Panc1 (cell line): ENCODE results near the gene ZP1. TPM values are rescaled to one million over a fixed set of nuclear protein-coding genes. Genes with fewer than 3 reads are reported as not detected.

Experiments used
- ATAC-seq: fragments of 200-7000 bp; cut with Tn5 transposase; 2 replicates; pipeline ENCODE4 v1.9.1; 2020; ENCODE audit warnings: mild to moderate bottlenecking, moderate library complexity
- BruUV-seq: library from RNA; stranded (reverse); fragments of 400-500 nt; replicated peaks from 2 replicates; lab custom pipeline; 2021; lab: Mats Ljungman, UMichigan
- CTCF ChIA-PET: fragments of 300-600 bp; sonication (Branson Sonifier 250); formaldehyde crosslinking; loops from one replicate; lab custom pipeline; 2022; ENCODE audit warnings: antibody characterized with exemption; lab: Charles Lee
- POLR2A ChIA-PET: fragments of 300-600 bp; sonication (Branson Sonifier 250); formaldehyde crosslinking; loops from one replicate; lab custom pipeline; 2022; ENCODE audit warnings: antibody characterized with exemption; lab: Charles Lee
- DNase-seq: peaks from one replicate; pipeline ENCODE4 v3.0.0-alpha.2; 2010; ENCODE audit warnings: low read depth, low spot score
- H3K27ac ChIP-seq: 2 replicates; pipeline ENCODE4 v1.5.1; 2011; ENCODE audit warnings: mild to moderate bottlenecking, low read length, inconsistent platforms
- H3K27me3 ChIP-seq: fragments of 200-500 bp; sonication (Bioruptor generic); 2 replicates; pipeline ENCODE4 v1.6.0; 2014; ENCODE audit warnings: low read length, inconsistent platforms; ENCODE audit not compliant: control insufficient read depth, insufficient read depth
- H3K36me3 ChIP-seq: fragments of 200-500 bp; sonication (Bioruptor generic); 2 replicates; pipeline ENCODE4 v1.5.1; 2014; ENCODE audit warnings: inconsistent platforms, mild to moderate bottlenecking, low read length, moderate library complexity; ENCODE audit not compliant: control insufficient read depth, insufficient read depth
- H3K4me1 ChIP-seq: 2 replicates; pipeline ENCODE4 v1.5.1; 2011; ENCODE audit warnings: inconsistent platforms, mild to moderate bottlenecking, low read length, moderate library complexity; ENCODE audit not compliant: control insufficient read depth, insufficient read depth
- H3K4me3 ChIP-seq, 2 experiments: 2 replicates each; pipeline ENCODE4 v1.5.1; 2011 to 2012; ENCODE audit warnings: low read depth in 2 of 2, low read length in 2 of 2, mild to moderate bottlenecking in 2 of 2, inconsistent platforms in 1 of 2, moderate library complexity in 1 of 2
- H3K9me3 ChIP-seq: fragments of 200-500 bp; sonication (Bioruptor generic); 2 replicates; pipeline ENCODE4 v1.5.1; 2014; ENCODE audit warnings: low read depth, mild to moderate bottlenecking, inconsistent platforms, low read length, moderate library complexity; ENCODE audit not compliant: control insufficient read depth, insufficient read depth
- POLR2AphosphoS5 ChIP-seq: IDR thresholded peaks from 2 replicates; pipeline ENCODE4 v1.6.1; 2012; ENCODE audit warnings: mild to moderate bottlenecking, low read depth, low read length, moderate library complexity
- SIN3A ChIP-seq: IDR thresholded peaks from 2 replicates; pipeline ENCODE4 v1.6.1; 2012; ENCODE audit warnings: low read depth, mild to moderate bottlenecking, low read length, moderate library complexity, borderline replicate concordance; ENCODE audit not compliant: insufficient read depth
- TCF7L2 ChIP-seq: IDR thresholded peaks from 2 replicates; pipeline ENCODE4 v1.6.1; 2011; ENCODE audit warnings: mild to moderate bottlenecking, low read depth, low read length, inconsistent platforms
- in situ Hi-C: cut with HindIII; loops from 2 replicates; pipeline ENCODE4 v1.10.0; 2016; ENCODE audit warnings: low sequenced_read_pairs, low pct_unique_long_range_greater_than_20kb
- intact Hi-C: fragments of 100-400 bp; cut with micrococcal nuclease; formaldehyde crosslinking; loops from one replicate; pipeline ENCODE4 v1.10.0; 2022; ENCODE audit not compliant: unreplicated experiment
- total RNA-seq: library from RNA; stranded (reverse); gene quantifications from one replicate; pipeline ENCODE4 v1.2.1, GENCODE V29; 2021; ENCODE audit not compliant: unreplicated experiment
- TF ChIP-seq, protein P1 (sequence below), 2 experiments: IDR thresholded peaks; 2 replicates each; pipeline ENCODE4 v1.6.1; 2011 to 2012; ENCODE audit warnings: low read depth in 2 of 2, control low read depth in 1 of 2, low read length in 1 of 2, mild to moderate bottlenecking in 1 of 2, moderate library complexity in 1 of 2; ENCODE audit not compliant: insufficient read depth in 1 of 2
- TF ChIP-seq, protein P2 (sequence below): fragments of 450-650 bp; IDR thresholded peaks from 2 replicates; pipeline ENCODE4 v1.5.1; 2017; ENCODE audit warnings: mild to moderate bottlenecking

The ZP1 gene
- total RNA-seq, 1 experiment from 2014 or later = not detected

DNA sequence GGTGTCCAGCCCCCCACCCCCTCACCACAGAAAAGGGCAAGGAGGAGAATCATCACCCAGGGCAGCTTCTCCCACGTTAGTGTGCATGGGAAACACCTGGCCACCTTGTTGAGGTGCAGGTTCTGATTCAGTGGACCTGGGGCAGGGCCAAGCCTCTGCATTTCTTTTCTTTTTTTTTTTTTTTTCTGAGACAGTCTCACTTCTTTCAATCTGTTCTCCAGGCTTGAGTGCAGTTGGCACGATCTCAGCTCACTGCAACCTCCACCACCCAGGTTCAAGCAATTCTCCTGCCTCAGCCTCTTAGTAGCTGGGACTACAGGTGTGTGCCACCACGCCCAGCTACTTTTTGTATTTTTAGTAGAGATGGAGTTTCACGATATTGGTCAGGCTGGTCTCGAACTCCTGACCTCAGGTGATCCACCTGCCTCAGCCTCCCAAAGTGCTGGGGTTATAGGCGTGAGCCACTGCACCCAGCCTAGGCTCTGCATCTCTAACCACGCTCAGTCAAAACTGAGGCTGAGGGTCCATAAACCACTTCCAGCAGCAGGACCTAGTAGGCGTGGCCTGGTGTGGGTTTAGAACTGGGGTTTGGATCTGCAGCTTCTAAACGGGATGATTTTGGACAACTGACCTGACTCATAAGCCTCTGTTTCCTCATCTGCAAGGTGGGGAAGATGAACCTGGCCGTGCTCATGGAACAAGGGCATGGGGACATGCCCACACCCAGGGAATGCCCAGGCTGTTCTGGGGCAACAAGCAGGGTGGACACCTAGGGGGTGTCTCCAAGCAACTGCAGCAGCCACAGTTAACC lies 734 bp downstream of the ZP1 start:
- BruUV-seq = no TSS peak
- TF ChIP-seq, protein P1, sequence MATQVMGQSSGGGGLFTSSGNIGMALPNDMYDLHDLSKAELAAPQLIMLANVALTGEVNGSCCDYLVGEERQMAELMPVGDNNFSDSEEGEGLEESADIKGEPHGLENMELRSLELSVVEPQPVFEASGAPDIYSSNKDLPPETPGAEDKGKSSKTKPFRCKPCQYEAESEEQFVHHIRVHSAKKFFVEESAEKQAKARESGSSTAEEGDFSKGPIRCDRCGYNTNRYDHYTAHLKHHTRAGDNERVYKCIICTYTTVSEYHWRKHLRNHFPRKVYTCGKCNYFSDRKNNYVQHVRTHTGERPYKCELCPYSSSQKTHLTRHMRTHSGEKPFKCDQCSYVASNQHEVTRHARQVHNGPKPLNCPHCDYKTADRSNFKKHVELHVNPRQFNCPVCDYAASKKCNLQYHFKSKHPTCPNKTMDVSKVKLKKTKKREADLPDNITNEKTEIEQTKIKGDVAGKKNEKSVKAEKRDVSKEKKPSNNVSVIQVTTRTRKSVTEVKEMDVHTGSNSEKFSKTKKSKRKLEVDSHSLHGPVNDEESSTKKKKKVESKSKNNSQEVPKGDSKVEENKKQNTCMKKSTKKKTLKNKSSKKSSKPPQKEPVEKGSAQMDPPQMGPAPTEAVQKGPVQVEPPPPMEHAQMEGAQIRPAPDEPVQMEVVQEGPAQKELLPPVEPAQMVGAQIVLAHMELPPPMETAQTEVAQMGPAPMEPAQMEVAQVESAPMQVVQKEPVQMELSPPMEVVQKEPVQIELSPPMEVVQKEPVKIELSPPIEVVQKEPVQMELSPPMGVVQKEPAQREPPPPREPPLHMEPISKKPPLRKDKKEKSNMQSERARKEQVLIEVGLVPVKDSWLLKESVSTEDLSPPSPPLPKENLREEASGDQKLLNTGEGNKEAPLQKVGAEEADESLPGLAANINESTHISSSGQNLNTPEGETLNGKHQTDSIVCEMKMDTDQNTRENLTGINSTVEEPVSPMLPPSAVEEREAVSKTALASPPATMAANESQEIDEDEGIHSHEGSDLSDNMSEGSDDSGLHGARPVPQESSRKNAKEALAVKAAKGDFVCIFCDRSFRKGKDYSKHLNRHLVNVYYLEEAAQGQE (IDR thresholded peaks at IDR 0.05; ENCODE audit: insufficient read depth in 1 of 2, low read depth in 2 of 2, low read length in 1 of 2) = no peak
- TF ChIP-seq, protein P2, sequence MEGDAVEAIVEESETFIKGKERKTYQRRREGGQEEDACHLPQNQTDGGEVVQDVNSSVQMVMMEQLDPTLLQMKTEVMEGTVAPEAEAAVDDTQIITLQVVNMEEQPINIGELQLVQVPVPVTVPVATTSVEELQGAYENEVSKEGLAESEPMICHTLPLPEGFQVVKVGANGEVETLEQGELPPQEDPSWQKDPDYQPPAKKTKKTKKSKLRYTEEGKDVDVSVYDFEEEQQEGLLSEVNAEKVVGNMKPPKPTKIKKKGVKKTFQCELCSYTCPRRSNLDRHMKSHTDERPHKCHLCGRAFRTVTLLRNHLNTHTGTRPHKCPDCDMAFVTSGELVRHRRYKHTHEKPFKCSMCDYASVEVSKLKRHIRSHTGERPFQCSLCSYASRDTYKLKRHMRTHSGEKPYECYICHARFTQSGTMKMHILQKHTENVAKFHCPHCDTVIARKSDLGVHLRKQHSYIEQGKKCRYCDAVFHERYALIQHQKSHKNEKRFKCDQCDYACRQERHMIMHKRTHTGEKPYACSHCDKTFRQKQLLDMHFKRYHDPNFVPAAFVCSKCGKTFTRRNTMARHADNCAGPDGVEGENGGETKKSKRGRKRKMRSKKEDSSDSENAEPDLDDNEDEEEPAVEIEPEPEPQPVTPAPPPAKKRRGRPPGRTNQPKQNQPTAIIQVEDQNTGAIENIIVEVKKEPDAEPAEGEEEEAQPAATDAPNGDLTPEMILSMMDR = no peak
- TF ChIP-seq POLR2AphosphoS5 (no peak), TCF7L2 (no peak), SIN3A (no peak)
- H3K4me1 ChIP-seq = no peaks in the 10 kb centered on the region
- intact Hi-C loops = no loop called here
- ATAC-seq = no peak
- H3K9me3 ChIP-seq = no peaks in the 10 kb centered on the region
- H3K27me3 ChIP-seq = no peaks in the 10 kb centered on the region
- H3K27ac ChIP-seq = no peak overlapping the region
- no peak for DNase-seq
- ChIA-PET POLR2A (no interaction called here), CTCF (interaction anchor here (0.6 to 0.7 kb wide), 3 partner anchors 37 to 1696 kb away, joined by 3 to 6 read pairs (median 4); partner anchors contain the start of gene DTX4)
- in situ Hi-C loops = no loop called here
- no peaks in the 10 kb centered on the region for H3K36me3 ChIP-seq
- no peak overlapping the region for H3K4me3 ChIP-seq

DNA sequence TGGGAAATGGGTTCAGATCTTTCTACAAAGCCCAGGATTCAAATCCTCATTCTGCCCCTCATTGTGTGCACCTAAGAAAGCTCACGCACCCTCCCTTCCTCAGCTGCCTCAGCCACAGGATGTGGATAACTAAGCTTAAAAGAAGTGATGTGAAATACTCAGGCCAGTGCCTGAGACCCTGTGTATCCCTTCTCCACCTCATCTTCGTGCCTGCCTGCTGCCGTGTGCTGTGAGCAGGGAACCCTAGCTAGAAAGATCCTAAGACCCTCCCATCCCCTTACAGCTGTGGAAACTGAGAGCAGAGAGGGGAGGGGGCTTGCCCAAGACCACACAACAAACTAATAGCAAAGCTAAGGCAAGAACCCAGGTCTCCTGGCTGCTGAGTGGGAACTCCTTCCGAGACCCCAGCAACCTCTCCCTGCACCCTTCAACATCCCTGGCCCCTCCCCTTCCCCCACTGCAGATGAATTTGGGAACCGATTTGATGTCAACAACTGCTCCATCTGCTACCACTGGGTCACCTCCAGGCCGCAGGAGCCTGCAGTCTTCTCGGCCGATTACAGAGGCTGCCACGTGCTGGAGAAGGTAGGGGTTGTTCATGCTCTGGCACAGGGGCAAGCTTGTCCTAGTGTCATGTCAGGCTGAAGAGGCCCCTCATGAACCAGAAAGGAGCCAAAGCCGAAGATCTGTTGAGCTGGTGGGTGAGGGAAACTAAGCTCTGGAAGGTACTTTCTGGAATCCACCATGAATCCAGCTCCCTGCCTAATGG lies 1.5 kb downstream of the ZP1 start:
- ChIA-PET POLR2A (no interaction called here), CTCF (no interaction called here)
- H3K36me3 ChIP-seq = no peaks in the 10 kb centered on the region
- BruUV-seq = no TSS peak
- DNase-seq (no peak), ATAC-seq (no peak)
- H3K27me3 ChIP-seq = no peaks in the 10 kb centered on the region
- H3K4me3 ChIP-seq = no peak overlapping the region
- no peak overlapping the region for H3K27ac ChIP-seq
- H3K9me3 ChIP-seq = no peaks in the 10 kb centered on the region
- in situ Hi-C loops (no loop called here), intact Hi-C loops (no loop called here)
- H3K4me1 ChIP-seq = no peaks in the 10 kb centered on the region
- TF ChIP-seq SIN3A (no peak), POLR2AphosphoS5 (no peak), TCF7L2 (no peak)
- TF ChIP-seq, protein P2 = no peak
- TF ChIP-seq, protein P1 (IDR thresholded peaks at IDR 0.05; ENCODE audit: insufficient read depth in 1 of 2, low read depth in 2 of 2, low read length in 1 of 2) = no peak
